SK-MEL-5 (cell line): ENCODE results near the gene GGACT. TPM values are rescaled to one million over a fixed set of nuclear protein-coding genes. Genes with fewer than 3 reads are reported as not detected.
"Not testable (repeated sequence)": the region's sequence is repeated elsewhere in the genome, so short reads cannot be mapped to it uniquely, and the experiment has no call there.

Experiments
- DNase-seq: peaks from one replicate; pipeline ENCODE4 v3.0.0-alpha.2; 2016; ENCODE audit warnings: low read depth, low spot score
- in situ Hi-C: cut with HindIII; loops from 2 replicates; pipeline ENCODE4 v1.10.0; 2016; ENCODE audit warnings: low sequenced_read_pairs, high pct_unique_total_duplicates, low pct_unique_long_range_greater_than_20kb
- total RNA-seq: library from RNA; depleted of rRNA; stranded (reverse); fragments of >200 nt; shearing (Covaris generic); gene quantifications from 2 replicates; pipeline ENCODE4 v1.2.3, GENCODE V29; 2014

The GGACT gene
- total RNA-seq, 1 experiment from 2014 or later: 9.2 TPM

DNA sequence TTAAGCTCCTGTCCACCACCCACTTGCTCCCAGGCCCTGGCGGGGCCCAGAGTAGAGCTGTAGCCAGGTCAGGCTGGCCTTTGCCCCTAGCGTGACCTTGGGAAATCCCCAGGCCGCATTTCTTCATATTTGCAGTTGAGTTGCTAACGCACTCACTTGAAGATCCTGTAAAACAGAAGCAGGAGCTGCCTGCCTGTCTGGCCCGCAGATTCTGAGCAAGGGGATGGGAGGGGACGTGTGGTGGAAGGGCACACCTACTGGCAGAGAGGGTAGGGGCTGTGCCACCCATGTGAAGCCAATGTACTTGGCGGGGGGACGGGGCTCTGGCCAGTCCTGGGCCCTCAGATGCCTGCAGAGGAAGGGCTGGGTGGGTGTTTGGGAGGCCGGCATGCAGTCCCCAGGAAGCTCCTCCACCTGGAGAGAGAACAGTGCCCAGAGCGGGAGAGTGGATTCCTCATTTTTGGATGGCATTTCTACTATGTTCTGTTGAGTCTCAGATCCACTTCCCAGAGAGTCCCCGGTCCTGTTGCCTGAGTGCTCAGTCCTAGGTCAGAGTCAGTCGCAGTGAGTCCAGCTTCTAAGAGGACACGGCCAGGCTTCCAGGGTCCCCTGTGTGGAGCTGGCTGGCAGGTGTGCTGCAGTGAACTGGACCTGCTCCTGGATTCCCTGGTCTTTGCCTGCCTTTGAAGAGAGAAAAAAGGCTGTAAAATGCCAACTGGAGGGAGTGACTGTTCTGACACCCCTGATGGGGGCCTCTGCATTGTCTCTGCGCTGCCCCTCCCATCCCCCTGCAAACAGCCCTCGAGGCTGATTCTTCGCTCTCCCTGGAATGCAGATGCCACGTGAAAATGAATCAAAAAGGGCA, 62.9 kb downstream of the GGACT start:
- no peak for DNase-seq
- in situ Hi-C loops: no loop called here

DNA sequence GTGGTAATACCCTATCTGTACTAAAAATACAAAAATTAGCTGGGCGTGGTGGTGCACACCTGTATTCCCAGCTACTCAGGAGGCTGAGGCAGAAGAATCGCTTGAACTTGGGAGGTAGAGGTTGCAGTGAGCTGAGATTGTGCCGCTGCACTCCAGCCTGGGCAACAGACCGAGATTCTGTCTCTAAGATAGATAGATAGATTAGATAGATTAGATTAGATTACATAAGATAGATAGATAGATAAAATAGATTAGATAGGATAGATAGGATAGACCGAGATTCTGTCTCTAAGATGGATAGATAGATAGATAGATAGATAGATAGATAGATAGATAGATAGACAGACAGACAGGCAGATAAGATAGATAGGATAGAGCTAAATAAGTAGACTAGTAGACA, 63.9 kb downstream of the GGACT start:
- DNase-seq, in situ Hi-C loops: not testable (repeated sequence)

DNA sequence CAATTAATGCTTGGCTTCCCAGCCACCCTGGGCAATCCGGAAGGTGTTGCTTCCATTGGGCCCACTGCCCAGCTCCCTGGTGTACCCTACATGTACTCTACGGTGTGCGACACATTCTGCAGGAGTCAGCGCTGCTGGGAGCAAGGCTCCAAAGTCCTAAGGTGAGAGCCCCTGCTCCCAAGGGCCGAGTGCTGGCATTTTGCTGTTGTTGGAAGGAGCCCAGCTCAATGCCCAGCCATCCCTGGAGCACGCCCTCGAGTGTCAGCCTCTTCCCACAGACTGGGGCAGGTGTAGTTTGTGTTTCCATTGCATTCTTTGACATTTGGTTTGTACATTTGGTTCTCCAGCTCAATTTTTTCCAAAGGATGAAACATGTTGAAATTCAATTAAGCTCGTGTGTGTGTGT, 64.6 kb downstream of the GGACT start:
- in situ Hi-C loops: no loop called here
- no peak for DNase-seq

DNA sequence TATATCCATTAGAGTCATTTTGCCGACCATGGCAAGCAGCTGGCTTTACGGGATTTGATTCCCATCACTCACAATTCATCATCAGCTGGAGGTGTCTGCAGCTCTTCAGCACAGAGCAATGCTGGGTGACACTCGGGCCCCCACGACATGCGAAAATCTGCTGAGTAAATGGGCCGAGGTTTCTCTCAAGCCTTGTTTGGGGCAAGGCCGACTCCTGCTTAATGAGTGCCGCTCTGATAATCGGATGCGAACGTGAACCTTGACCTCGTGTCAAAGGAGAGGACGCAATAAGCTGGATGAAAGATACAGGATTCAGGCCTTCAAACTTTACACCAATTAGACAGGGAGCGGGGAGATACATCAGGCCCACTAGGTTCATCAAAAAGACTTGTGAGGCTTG, 65.2 kb downstream of the GGACT start:
- DNase-seq: no peak
- in situ Hi-C loops: no loop called here

DNA sequence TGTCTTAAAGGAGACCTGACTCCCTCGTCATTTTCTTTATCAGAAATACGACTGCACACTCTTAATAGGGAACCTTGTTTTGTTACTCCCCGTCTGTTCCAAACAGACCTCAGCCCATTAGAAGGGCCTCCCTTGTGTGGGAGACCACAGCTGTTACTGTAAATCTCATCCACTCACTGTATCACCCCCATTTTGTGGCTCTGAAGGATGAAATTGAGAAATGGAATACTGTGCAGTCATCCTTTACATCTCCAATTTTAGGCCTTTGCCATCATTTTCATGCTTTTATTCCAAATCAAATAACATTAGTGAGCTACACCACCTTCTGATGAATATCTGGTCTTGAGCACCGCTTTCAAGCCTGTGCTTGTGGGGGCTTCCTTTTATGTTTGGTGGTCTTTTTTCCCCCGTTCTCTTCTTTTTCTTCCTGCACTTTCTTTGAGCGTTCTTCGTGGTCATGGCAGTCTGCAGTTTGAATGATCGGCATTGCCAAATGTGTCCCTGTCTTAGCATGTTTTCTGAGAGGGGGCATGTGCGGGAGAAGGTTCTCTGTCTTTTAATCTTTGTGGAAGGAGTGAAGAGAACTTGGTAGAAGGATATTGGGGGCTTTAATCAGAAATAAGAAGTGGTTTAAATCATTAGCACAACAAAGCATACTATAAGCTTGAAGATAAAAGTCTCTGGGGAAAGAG, 65.8 kb downstream of the GGACT start:
- in situ Hi-C loops: no loop called here
- DNase-seq: no peak

DNA sequence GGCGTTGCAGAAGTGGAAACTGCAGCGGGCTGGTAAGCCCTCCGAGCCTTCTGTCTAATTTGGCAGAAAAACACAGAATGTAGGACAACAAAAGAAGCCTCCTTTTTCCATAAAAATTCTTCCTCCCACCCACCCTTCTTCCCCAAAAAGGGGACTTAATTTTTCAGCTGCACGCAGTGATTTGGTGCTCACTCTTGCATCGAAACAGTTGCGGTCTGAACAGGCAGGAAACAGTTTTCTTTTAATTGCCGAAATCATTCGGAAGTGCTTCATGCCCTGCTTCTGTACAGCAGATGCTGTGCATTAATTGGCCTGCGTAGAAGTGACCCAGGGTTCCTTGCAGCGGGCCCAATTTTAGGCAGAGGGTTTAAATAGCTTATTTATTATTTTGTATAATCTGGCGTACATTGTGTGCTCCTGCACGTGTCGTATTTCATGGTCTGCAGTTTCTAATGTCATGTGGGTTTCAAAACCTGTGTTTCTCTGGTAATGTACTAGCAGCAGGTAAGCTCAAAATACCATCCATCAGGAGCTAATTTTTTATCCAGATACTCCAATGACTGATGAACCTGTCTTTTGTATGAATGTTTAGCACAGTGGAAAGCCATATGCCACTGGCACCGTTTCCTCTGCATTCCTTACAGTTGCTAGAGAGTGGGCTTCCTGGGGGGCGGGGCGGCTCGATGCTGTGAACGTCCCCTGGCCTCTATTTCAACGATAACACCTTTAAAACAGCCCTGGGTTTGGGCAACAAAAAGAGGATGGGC, 66.6 kb downstream of the GGACT start:
- DNase-seq: no peak
- in situ Hi-C loops: no loop called here

DNA sequence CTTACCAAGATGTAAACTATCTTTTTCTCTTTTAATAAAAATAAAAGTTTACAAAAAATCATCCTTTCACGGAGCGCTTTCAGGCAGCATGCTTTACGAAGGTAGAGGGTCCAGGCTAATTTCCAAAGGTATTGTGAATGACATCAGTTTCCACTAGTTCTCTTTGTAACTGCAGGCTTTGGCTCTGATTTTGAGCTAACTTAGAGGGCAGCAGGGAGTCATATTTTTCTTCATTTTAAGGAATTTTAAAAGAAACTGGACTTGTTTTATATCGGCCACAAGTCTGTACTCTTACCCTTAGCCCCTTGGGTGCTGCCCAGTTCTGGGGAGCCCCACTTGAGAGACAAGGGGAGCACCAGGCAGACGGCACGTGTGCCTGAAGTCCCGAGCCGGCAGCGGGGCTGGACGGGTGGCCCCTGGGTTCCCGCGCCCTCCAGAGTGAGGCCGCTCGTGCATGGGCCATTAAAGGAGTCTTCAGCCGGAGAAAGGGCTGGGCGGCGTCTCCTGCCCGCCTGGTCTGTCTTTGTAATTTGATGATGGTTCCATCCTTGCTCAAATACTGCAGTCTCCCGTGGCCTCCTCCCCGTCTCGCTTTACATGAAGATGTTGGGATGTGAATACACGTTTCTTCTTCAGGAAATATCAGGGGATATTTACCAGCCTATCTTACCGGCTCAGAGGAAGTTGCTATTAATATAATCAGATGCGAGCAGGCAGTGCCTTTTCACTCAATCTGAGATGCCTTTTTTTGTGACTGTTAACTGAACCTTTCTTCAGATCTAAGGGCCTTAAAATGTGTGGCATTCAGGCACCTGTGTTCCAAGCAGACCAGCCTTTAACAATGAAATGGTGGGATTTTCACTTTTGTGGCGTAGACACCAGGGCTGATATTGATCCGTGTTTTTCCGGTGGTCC, 67.4 kb downstream of the GGACT start:
- in situ Hi-C loops: no loop called here
- DNase-seq: no peak

DNA sequence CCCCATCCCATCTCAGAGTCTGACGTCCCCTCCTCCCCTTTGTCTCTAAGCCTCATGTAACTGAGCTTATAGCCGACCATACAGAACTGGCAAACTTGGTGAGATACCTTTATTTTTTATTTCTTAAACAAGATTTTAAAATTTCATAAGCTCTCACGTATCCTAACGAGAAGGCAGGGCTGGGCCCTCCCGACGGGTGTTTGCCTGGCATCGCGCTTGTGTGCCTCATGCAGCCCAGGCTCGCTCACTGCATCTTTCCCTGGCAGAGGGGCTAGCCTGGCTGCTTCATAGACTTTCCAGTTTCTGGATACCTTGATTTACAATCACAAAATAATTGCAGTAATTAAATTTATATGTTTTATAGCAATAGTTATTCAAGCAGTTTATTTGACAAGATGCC, 69.0 kb downstream of the GGACT start:
- in situ Hi-C loops: no loop called here

DNA sequence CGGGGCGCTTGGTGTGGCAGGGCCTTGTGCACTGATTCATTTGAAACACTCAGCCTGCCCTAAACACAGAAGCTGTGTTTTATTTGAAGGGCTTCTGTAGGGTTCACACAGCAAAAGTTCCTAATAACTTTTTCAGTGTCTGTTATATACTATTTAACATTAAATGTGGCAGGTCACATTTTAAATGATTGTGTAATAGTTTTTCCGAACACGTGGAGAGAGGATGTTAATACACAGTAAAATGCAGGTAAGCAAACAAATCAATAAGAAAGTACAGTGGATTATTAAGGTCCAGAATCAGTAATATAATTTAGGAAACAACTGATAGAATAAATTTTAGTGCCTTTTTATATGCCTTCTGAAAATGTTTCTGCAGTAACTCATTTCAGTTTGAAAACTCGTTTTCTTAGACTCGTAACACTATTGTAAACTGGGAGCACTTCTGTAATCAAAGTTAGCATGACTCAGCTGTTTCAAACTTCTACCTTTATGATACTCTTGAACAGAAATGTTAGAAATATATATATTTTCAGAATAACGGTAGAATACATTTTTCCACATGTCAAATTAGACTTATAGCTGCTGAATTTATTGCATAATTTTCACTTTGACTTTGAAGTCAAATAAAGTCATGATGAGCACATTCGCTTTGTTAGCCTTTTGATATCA, 70.1 kb downstream of the GGACT start:
- no peak for DNase-seq
- in situ Hi-C loops: no loop called here

More for the DNA sequence above, 69.0 kb downstream of the GGACT start:
- no peak for DNase-seq

DNA sequence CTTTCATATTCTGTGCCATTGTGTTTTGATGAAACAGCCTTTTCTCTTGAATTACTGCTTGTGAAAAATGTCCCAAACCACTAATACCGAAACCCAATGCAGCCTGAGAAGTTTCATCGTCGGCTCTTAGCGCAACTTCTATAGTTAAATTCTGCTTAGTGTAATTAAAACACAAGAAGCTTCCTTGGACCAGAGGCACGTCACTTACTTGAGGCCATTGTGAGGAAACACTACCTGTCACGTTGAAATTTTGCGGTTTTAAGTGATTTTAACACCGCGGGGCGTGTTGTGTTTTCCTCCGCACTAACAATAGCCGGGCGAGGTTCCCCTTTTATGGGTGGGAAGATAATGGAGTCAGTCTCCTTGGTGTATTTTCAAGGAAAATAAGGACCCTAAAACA, 70.9 kb downstream of the GGACT start:
- DNase-seq: no peak
- in situ Hi-C loops: no loop called here

DNA sequence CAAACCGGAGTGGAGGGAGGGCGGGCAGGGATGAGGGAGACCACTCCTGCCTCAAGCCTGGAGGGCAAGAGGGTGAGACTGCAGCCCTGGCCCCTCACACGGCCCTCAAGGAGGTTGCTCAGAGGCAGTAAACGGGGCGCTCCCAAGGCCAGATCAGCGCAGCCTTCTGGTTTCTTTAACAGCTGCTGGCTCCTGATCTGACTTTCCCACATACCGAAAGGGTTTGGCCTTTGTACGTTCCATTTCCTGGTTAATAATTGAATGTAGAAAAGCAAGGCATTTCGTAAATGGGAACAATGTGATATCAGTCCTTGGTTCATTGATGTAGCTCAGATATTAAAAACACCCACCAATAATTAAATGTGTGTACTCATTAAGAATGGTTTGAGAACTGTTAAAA, 71.5 kb downstream of the GGACT start:
- in situ Hi-C loops: no loop called here

DNA sequence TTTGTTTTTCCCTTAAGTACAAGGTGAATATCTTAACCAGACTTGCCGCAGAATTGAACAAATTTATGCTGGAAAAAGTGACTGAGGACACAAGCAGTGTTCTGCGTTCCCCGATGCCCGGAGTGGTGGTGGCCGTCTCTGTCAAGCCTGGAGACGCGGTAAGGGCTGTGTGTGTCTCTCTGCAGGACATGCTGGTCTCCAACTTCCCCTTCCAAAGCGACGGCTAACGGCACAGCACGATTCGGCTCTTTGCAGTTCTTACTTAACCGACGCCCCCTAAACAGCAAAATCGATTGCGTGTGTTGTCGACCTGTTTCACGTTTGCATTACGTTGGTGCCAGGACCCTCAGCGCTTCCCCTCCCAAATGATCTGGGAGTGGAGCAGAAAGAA, 73.2 kb downstream of the GGACT start:
- no peak for DNase-seq
- in situ Hi-C loops: no loop called here

More for the DNA sequence above, 71.5 kb downstream of the GGACT start:
- no peak for DNase-seq

DNA sequence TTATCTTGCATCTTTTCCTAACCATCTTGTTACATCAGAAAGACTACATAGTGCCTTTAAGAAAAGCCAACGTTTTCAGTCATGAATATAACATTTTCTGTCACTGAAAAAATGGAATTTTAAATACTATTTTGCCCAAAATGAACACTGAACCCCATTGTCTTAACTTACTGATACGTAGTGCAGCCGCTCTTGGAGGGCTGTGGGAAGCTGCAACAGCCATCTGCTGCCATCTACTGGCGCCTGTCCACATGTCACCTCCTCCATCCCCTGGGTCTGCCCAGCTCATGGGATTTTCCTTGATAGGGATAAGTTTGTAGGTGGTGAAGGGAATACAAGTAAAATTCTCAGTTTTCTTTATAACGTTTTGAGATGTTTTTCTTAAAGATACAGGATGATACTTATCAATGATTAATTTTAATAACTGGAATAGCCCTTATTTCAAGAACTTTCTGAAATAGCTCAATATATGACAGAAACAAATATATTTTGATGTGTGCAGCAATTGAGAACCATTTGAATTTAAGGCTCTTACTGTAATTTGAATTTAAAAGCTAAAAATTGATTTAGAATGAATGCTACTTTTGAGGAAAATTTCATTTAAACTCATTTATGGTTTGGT, 73.7 kb downstream of the GGACT start:
- in situ Hi-C loops: no loop called here
- DNase-seq: peak; percentile 81

DNA sequence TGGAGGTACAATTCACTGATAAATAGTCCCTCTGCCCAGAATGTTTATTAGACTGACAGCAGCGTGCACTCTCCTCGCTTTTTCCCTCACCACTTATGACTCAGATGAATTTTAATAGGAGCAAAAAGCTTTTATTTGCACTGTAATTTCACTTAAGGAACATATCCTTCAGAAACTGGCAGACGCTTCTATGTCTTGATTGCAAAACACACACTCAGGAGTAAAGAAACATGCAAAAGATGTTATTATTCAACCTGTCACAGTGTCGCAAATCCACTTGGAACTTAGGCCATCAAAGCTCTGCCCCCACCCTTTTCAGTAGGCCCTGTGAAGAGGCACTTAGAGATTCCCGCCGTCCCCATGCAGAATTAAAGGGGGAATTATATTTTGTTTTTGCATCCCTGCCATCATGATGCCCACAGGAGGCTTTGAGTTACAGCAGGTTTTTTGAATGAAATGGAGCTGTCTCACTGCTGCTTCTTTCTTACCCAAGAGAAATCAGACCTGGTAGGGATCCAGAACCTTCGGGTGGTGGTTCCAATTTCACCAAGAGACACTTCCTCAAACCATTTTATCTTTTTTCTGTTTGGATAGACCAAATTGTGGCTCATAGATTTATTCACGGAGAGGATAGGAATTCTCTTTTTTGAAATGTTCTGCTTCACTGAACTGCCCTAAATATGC, 74.5 kb downstream of the GGACT start:
- DNase-seq: no peak
- in situ Hi-C loops: no loop called here

DNA sequence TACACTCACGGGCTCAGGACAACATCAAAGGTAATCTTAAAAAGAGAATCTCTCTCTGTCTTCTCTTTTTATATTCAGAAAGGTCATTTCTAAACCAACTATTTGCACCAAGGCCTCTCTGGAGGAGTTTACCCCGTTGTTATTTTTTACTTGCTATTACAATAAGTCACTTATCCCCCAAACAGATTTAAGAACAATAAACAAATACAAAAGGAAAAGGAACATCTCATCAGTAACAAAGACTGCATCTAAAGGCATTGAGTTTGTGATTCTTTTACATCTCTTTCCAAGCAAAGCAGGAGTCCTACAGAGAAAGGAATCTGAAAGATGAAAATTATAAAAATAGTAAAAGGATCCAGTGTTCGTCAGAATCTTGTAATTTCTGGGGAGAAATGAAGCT, 75.4 kb downstream of the GGACT start:
- in situ Hi-C loops: no loop called here

DNA sequence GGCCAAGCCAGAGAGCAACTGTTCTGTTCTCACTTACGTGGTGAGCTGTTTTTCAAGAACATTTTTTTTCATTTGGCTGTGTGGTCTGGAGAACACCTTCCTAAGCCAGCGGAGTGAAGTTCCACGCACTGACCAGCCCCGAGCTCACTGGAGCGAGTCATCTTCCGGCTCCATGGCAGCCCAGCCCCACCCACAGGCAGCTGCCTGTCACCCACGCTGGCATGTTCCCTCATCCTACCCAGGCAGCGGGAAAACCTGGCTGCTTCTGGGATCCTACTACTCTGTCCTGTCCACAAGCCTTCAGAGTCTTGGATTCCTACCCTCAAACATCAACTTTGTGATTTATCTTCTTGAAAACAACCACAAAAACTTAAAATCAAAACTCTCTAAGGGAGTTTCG, 76.2 kb downstream of the GGACT start:
- DNase-seq: no peak

More for the DNA sequence above, 75.4 kb downstream of the GGACT start:
- no peak for DNase-seq

More for the DNA sequence above, 76.2 kb downstream of the GGACT start:
- in situ Hi-C loops: no loop called here
